VCaP (cell line): ENCODE data around the gene TMEM131.
"Not testable (repeated sequence)": the region's sequence is repeated elsewhere in the genome, so short reads cannot be mapped to it uniquely, and the experiment has no call there.

Experiments used
- H3K27ac ChIP-seq: fragments of 450-650 bp; 2 replicates; pipeline ENCODE4 v1.5.1; 2017
- TF ChIP-seq, protein P1 (sequence below): fragments of 450-650 bp; conservative IDR thresholded peaks from 2 replicates; pipeline ENCODE4 v1.5.1; 2017; ENCODE audit warnings: mild to moderate bottlenecking, moderate library complexity

Gene TMEM131

GRCh38 chr2:97963079-97963406, 32.7 kb downstream of the TMEM131 start:
- H3K27ac ChIP-seq: peak overlapping the region; percentile 17; the same call in 1 of the 2 replicates
- TF ChIP-seq, protein P1, sequence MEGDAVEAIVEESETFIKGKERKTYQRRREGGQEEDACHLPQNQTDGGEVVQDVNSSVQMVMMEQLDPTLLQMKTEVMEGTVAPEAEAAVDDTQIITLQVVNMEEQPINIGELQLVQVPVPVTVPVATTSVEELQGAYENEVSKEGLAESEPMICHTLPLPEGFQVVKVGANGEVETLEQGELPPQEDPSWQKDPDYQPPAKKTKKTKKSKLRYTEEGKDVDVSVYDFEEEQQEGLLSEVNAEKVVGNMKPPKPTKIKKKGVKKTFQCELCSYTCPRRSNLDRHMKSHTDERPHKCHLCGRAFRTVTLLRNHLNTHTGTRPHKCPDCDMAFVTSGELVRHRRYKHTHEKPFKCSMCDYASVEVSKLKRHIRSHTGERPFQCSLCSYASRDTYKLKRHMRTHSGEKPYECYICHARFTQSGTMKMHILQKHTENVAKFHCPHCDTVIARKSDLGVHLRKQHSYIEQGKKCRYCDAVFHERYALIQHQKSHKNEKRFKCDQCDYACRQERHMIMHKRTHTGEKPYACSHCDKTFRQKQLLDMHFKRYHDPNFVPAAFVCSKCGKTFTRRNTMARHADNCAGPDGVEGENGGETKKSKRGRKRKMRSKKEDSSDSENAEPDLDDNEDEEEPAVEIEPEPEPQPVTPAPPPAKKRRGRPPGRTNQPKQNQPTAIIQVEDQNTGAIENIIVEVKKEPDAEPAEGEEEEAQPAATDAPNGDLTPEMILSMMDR: no peak

DNA sequence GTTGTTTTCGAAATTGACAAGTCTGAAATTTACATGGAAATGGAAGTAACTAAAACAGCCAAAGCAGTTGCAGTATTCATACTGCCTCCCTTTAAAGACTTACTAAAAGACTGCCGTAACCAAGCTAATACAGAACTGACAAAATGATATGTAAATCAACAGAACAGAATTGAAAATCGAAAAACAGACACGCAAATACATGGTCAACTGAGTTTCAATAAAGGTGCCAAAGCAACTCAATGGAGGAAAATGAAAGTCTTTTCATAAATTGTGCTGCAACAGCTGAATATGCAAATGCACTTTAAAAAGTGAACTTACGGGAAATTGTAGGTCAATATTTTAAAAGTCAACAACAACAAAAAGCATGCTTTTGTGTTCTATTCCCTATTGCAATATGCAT, 34.2 kb downstream of the TMEM131 start:
- TF ChIP-seq, protein P1: no peak
- H3K27ac ChIP-seq: no peak overlapping the region

DNA sequence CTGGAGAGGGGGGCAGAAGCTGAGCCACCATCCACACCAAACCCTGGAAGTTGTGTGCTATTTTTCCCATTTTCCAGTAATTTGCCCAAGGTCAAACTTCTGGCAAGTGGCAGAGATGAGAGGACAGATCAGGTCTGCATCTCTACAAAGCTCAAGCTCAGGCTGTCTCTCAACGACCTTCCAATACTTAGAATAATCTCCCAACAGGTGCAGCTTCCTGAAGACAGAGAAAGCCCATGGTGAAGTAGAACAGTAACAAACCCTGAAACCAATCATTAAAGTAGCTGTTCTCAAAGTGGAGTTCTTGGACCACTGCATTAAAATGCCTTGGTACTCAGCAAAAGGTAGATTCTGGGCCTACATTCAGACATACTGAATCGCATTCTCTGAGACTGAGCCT, 37.6 kb downstream of the TMEM131 start:
- H3K27ac ChIP-seq: no peak overlapping the region
- TF ChIP-seq, protein P1: no peak

- TF ChIP-seq, protein P1: no peak
- H3K27ac ChIP-seq: no peak overlapping the region
Measured at GRCh38 chr2:97957432-97958183, 38.1 kb downstream of the TMEM131 start.

- not testable (repeated sequence) for H3K27ac ChIP-seq
Measured at GRCh38 chr2:97956753-97957152, 39.0 kb downstream of the TMEM131 start.

DNA sequence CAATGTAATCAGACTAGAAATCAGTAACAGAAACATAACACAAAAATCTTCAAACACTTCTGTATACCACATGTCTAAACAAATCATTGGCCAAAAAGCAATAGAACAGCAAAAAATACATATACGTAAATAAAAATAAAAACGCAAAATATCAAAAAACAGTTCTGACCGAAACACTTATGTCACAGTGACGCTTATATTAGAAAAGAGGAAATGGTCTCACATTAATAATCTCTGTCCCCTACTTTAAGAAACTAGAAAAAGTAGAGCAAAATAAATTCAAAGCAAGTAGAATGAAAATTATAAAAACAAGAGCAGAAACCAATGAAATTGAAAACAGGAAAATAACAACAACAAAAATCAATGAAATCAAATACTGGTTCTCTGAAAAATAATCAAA, 41.9 kb downstream of the TMEM131 start:
- TF ChIP-seq, protein P1: no peak

DNA sequence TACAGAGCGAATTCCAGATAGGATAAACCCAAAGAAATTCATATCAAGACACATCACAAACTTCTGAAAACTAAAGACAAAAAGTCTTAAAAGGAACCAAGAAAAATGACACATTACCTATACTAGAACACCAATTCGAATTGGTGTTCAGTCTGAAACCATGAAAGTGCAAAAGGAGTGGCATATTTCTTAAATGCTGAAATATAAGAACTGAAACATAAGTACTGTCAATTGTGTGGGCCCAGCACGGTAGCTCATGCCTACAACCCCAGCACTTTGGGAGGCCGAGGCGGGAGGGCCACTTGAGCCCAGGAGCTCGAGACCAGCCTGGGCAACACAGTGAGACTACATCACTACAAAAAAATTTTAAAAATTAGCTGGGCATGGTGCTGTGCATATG, 43.4 kb downstream of the TMEM131 start:
- TF ChIP-seq, protein P1: no peak
- no peak overlapping the region for H3K27ac ChIP-seq

More for the DNA sequence above, 41.9 kb downstream of the TMEM131 start:
- H3K27ac ChIP-seq: no peak overlapping the region

DNA sequence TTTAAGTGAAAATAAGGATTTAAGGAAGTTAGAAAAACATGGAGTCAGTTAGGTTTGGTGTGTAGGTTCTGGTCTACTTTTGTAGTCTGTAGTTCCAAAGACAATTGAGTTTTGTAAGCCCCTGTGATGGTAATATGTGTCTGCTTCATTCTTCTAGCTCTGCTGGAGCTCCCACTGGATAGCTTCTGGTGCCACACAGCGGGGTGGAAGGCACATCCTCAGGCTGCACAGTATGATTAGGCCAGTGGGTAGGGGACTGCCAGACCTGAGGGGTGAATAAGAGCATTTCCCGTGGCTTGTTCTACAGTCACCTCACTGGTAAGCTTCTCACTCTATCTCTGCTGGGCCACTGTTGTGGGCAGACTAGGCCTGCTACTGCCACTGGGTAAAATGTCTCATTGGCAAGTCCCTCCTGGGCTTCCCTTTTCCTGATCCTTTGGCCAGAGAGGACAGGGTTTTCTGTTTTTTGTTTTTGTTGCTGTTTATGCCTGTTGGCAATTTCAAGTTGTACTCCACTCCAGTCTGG, 44.5 kb downstream of the TMEM131 start:
- TF ChIP-seq, protein P1: no peak
- no peak overlapping the region for H3K27ac ChIP-seq
